ENCODE data around the gene CHODL.

The CHODL gene

DNA sequence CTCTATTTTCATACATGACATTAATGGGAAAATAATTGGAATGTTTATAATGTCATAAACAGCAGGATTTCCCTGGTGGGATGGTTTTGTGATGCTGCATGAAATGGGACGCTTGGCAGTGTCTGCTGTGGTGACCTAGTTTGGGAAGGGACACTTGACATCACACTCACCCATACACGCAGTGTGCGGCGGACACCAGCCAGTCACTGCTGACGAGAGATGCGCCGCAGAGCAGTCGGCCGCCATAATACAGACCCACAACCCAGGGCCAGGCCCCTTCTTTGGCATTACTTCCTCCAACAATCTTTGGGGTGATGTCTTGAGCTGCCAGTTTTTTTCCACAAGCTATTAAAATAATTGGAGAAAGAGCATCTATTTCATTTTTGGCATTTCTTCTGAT lies 49.5 kb downstream of the CHODL start:
- DNase-seq: no peak

DNA sequence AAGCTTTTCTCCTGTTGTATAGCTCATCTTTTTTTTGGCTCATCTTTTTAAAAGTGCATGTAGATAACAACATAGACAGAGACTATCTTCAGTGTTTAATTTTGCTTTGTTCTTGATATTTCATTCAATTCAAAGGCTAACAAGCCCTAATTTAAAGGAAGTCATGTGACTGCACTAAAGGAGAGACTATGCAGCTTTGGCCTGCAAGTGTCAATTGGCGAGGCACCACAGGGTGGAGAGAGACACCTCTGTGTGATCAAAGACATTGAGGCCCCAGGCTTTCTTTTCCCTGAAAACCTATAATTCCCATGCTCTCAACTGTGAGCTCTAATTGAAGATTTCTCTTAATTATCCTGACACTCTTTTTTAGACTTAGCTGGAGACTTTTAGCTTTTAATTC lies 53.6 kb downstream of the CHODL start:
- DNase-seq: no peak
